C4-2B (cell line): Measurements from ENCODE around the gene FBLN5.

Experiments
- H3K27ac ChIP-seq: fragments of 450-650 bp; 2 replicates; pipeline ENCODE4 v1.5.1; 2017
- ZFX ChIP-seq: fragments of 450-650 bp; IDR thresholded peaks from 2 replicates; pipeline ENCODE4 v1.6.1; 2017
- TF ChIP-seq, protein P1 (sequence below): fragments of 450-650 bp; conservative IDR thresholded peaks from 2 replicates; pipeline ENCODE4 v1.5.1; 2017; ENCODE audit warnings: mild to moderate bottlenecking

Gene FBLN5

DNA sequence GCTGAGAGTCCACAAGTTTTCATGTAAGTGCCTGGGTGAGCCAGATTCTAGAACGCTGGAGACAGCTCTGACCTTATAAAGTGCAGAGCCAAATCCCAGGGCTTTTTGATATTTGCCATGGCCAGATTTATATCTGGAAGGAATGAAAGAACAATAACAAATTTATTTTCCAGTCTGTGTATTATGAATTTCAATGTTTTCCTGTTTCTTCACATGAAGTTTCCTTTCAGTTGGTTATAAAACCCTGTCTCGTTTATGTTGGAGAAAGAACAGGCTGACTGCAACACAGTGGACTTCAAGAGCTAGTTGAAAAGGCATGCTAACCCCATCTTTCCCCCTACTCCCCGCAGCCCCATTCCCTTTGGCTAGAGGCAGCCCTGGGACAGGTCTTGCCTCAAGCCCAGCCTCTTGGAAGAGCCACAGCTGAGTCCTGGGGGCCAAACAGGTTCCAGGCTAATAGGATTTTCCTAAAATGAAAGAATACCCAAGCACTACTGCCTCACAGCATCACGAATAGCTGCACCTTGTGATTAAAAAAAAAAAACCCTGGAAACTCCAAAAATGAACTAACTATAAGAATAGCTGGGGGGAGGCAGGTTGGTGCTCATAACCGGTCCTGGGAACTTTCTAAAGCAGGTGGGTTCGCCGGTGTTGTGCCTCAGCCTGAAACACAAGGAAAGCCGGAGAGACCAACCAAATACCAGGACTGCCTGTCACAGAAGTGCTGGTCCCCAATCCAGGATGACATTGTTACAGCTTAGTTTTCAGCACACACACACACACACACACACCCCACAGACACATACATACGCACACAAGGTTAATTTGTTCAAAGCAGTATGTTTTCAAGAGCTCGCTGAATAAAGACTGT is 1.5 kb downstream of the FBLN5 start:
- H3K27ac ChIP-seq, result no peak overlapping the region
- TF ChIP-seq ZFX, result no peak
- TF ChIP-seq, protein P1, sequence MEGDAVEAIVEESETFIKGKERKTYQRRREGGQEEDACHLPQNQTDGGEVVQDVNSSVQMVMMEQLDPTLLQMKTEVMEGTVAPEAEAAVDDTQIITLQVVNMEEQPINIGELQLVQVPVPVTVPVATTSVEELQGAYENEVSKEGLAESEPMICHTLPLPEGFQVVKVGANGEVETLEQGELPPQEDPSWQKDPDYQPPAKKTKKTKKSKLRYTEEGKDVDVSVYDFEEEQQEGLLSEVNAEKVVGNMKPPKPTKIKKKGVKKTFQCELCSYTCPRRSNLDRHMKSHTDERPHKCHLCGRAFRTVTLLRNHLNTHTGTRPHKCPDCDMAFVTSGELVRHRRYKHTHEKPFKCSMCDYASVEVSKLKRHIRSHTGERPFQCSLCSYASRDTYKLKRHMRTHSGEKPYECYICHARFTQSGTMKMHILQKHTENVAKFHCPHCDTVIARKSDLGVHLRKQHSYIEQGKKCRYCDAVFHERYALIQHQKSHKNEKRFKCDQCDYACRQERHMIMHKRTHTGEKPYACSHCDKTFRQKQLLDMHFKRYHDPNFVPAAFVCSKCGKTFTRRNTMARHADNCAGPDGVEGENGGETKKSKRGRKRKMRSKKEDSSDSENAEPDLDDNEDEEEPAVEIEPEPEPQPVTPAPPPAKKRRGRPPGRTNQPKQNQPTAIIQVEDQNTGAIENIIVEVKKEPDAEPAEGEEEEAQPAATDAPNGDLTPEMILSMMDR, result no peak

DNA sequence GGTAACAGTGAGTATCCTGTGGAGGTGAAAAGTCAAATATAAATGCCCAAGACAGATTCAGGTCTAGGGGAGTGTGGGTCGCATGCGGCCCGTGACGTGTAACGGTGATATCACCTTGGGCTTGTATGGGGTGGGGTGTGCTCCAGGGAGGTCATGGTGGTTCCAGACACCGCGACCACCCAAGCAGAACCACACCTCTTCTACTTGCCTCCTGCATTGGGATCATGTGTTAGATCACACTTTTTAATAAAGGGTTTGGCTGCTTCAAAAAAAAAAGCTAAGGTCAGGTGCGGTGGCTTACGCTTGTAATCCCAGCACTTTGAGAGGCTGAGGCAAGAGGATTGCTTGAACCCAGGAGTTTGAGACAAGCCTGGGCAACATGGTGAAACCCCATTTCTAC is 4.5 kb downstream of the FBLN5 start:
- H3K27ac ChIP-seq, result no peak overlapping the region

DNA sequence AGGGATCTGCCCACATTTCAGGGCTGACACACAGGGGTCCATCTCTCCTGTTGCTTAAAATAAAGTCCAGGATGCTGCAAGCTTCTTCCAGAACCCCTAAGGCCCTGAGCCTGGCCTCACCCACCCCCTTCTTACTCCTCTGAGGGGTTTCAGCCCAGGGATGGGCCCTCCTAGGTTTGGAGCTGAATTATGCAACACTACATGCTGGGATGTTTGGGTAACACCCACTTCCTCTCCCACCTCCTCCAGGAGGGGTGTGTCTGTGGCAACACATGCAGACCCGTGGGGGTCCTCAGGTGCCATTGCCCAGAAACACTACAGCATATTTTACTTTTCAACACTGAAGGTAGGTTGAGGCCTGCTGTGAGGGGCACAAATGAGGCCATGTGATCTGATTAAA is 5.4 kb downstream of the FBLN5 start:
- TF ChIP-seq, protein P1, result no peak
- no peak for TF ChIP-seq ZFX

More for the DNA sequence above, 4.5 kb downstream of the FBLN5 start:
- TF ChIP-seq, protein P1, result no peak
- no peak for TF ChIP-seq ZFX

DNA sequence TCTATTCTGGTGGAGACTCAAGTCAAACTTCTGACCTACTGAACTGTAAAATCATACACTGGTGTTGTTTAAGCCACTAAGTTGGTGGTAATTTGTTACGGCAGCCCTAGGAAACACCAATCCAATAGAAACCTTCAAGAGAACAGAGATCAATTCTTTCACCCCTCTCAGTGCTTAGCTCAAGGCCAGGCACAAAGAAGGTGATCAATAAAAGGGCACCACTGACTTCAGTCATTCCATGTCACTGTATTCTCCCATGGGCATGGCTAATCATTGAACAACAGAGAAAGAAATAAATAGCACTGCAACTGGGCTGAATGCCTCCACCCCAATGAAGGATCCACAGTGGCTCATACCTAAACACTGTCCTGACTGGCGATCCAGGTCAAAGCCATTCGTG is 7.3 kb downstream of the FBLN5 start:
- no peak for TF ChIP-seq ZFX
- TF ChIP-seq, protein P1, result no peak
- no peak overlapping the region for H3K27ac ChIP-seq

More for the DNA sequence above, 5.4 kb downstream of the FBLN5 start:
- H3K27ac ChIP-seq, result no peak overlapping the region

DNA sequence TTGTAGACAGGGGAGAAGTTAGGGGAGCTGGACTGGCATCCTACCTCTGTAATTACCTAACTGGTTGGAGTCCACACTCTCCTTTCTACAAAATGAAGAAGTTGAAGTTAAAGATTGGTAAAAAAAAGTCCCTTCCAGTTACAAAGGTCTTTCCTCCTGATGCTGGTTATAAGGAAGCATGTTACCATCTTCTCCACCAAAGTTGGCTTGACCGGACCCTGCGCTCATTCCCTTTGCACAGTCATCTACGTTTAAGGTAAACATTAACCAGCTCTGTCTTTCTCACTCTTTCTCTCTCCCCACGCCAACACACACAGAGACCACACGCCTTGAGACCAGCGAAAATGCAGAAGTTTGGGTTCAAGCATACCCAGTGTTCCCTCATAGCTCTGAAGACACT is 11.9 kb downstream of the FBLN5 start:
- TF ChIP-seq, protein P1, result no peak
- TF ChIP-seq ZFX, result no peak
- H3K27ac ChIP-seq, result no peak overlapping the region

DNA sequence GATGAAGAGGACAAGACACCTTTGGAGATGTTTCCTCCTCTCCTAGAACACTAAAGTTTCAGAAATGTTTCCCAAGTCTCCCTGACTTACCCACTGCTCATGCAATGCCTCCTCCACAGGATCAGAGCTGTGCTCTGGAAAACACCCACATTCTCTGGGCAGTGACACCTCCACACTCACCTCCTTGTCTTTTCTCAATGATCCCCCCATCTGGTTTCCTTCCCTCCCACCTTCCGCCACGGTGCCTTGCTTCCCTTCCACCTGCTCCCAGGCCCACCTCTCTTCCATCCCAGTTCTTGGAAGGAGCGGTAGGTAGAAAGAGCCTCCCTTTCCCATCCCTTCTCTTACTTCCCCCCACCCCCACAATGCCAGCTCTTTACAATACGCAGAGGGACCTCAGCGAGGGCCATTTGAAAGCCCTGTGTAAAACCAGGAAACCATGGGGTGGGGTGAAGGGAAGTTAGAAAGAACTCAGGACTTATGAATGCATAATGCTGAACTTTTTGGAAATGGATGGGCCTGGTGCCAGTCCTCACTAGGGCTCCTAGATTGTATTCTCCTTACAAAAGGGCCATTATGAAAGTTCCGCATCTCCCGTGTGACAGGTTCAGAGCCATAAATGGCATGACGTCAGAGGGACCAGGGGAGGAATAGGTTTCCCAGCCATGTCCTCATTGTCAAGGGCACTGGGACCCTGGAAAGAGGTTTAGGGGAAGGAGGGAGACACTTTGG is 12.8 kb downstream of the FBLN5 start:
- H3K27ac ChIP-seq, result no peak overlapping the region
- TF ChIP-seq, protein P1, result no peak
- TF ChIP-seq ZFX, result no peak
